ENCODE measurements around the gene GPR153.

GRCh38 chr1:6269296-6269695 is 8.4 kb upstream of the GPR153 start:
- TF ChIP-seq FOXM1 (IDR thresholded peaks at IDR 0.05; ENCODE audit: low read depth) (no peak), YY1 (IDR thresholded peaks at IDR 0.05; ENCODE audit: low read depth) (no peak)

Data from SK-N-SH (cell line).